HL-60 (cell line): ENCODE data around the gene PLG.

ENCODE experiments used
- DNase-seq, 2 experiments: peaks; one replicate each; pipeline ENCODE4 v3.0.0-alpha.2; 2010 to 2020; ENCODE audit warnings: low read depth in 1 of 2, low spot score in 1 of 2
- H3K27ac ChIP-seq: fragments of 250-450 bp; sonication (Bioruptor Pico); replicated peaks from 2 replicates; pipeline ENCODE4 v1.5.1; 2020; ENCODE audit warnings: mild to moderate bottlenecking, moderate library complexity
- H3K27me3 ChIP-seq: fragments of 250-450 bp; sonication (Bioruptor Pico); 2 replicates; pipeline ENCODE4 v1.5.1; 2021; ENCODE audit warnings: mild to moderate bottlenecking, moderate library complexity; ENCODE audit not compliant: insufficient read depth, poor library complexity, severe bottlenecking
- H3K4me3 ChIP-seq: replicated peaks from 2 replicates; pipeline ENCODE4 v1.5.1; 2011; ENCODE audit warnings: mild to moderate bottlenecking, control low read depth, low read length; ENCODE audit not compliant: insufficient read depth
- GABPA ChIP-seq: IDR thresholded peaks from 2 replicates; pipeline ENCODE4 v1.6.1; 2012; ENCODE audit warnings: low read depth
- POLR2AphosphoS5 ChIP-seq: IDR thresholded peaks from 2 replicates; pipeline ENCODE4 v1.6.1; 2012; ENCODE audit warnings: low read depth
- SPI1 ChIP-seq: IDR thresholded peaks from 2 replicates; pipeline ENCODE4 v1.6.1; 2012; ENCODE audit warnings: low read depth, mild to moderate bottlenecking, borderline replicate concordance
- TF ChIP-seq, protein P1 (sequence below): IDR thresholded peaks from 2 replicates; pipeline ENCODE4 v1.6.1; 2012; ENCODE audit warnings: low read depth; ENCODE audit not compliant: insufficient replicate concordance
- TF ChIP-seq, protein P2 (sequence below): IDR thresholded peaks from one replicate; pipeline ENCODE4 v1.5.1; 2011; ENCODE audit warnings: low read length, control low read depth, inconsistent platforms; ENCODE audit not compliant: insufficient read depth

The PLG gene

DNA sequence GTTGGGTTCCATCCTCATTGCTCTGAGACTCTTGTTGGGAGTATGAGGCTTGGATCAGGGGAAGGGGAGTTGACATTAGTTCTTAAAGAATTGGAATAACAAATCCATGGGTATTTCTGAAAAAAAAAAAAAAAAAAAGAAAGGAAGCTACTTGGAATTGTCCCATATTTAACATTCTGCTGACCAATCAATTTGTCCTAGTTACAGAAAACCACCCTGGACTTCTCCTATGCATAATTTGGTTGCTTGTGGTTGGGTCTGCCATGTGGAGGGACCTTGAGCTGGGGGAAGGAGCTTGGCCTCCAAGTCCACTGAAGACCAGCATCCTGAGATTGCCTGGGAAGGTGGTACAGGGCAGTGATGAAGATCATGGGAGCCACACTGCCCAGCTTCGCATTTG is 32.6 kb downstream of the PLG start:
- Histone ChIP-seq H3K4me3 (no peak overlapping the region), H3K27ac (no peak overlapping the region), H3K27me3 (no peaks in the 10 kb centered on the region)
- no peak for TF ChIP-seq GABPA
- TF ChIP-seq, protein P1, sequence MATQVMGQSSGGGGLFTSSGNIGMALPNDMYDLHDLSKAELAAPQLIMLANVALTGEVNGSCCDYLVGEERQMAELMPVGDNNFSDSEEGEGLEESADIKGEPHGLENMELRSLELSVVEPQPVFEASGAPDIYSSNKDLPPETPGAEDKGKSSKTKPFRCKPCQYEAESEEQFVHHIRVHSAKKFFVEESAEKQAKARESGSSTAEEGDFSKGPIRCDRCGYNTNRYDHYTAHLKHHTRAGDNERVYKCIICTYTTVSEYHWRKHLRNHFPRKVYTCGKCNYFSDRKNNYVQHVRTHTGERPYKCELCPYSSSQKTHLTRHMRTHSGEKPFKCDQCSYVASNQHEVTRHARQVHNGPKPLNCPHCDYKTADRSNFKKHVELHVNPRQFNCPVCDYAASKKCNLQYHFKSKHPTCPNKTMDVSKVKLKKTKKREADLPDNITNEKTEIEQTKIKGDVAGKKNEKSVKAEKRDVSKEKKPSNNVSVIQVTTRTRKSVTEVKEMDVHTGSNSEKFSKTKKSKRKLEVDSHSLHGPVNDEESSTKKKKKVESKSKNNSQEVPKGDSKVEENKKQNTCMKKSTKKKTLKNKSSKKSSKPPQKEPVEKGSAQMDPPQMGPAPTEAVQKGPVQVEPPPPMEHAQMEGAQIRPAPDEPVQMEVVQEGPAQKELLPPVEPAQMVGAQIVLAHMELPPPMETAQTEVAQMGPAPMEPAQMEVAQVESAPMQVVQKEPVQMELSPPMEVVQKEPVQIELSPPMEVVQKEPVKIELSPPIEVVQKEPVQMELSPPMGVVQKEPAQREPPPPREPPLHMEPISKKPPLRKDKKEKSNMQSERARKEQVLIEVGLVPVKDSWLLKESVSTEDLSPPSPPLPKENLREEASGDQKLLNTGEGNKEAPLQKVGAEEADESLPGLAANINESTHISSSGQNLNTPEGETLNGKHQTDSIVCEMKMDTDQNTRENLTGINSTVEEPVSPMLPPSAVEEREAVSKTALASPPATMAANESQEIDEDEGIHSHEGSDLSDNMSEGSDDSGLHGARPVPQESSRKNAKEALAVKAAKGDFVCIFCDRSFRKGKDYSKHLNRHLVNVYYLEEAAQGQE = no peak
- TF ChIP-seq, protein P2, sequence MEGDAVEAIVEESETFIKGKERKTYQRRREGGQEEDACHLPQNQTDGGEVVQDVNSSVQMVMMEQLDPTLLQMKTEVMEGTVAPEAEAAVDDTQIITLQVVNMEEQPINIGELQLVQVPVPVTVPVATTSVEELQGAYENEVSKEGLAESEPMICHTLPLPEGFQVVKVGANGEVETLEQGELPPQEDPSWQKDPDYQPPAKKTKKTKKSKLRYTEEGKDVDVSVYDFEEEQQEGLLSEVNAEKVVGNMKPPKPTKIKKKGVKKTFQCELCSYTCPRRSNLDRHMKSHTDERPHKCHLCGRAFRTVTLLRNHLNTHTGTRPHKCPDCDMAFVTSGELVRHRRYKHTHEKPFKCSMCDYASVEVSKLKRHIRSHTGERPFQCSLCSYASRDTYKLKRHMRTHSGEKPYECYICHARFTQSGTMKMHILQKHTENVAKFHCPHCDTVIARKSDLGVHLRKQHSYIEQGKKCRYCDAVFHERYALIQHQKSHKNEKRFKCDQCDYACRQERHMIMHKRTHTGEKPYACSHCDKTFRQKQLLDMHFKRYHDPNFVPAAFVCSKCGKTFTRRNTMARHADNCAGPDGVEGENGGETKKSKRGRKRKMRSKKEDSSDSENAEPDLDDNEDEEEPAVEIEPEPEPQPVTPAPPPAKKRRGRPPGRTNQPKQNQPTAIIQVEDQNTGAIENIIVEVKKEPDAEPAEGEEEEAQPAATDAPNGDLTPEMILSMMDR = no peak
- TF ChIP-seq POLR2AphosphoS5 = no peak
- no peak for TF ChIP-seq SPI1
- DNase-seq = no peak

DNA sequence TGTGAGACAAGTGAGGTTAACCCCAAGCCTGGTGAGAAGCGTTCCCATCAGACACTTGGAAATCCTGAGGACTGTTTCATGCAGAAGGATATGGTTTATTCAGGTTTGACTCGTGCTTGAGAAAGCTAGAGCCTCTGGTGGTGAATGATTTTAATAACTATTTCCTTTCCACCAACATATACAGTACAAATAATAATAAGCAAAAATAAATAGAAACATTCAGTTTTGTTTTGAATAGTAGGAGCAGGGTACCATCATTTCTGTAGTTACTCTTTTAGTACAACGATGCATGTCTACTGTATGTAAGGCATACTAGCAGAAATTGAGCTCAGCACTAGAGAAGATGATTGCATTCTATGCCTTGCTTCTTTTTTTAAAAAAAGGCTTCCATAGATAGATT is 33.5 kb downstream of the PLG start:
- DNase-seq = no peak
- no peaks in the 10 kb centered on the region for H3K27me3 ChIP-seq
- no peak overlapping the region for H3K4me3 ChIP-seq
- TF ChIP-seq POLR2AphosphoS5 = no peak
- TF ChIP-seq GABPA = no peak
- TF ChIP-seq, protein P2 = no peak
- TF ChIP-seq, protein P1 = no peak
- TF ChIP-seq SPI1 = no peak
- no peak overlapping the region for H3K27ac ChIP-seq

GRCh38 chr6:160737934-160738333 is 35.9 kb downstream of the PLG start:
- H3K27me3 ChIP-seq = no peaks in the 10 kb centered on the region
- TF ChIP-seq, protein P2 = no peak
- TF ChIP-seq POLR2AphosphoS5 = no peak
- TF ChIP-seq GABPA = no peak
- no peak for TF ChIP-seq SPI1
- TF ChIP-seq, protein P1 = no peak
- no peak for DNase-seq
- H3K27ac ChIP-seq = no peak overlapping the region
- no peak overlapping the region for H3K4me3 ChIP-seq
